ENCODE measurements around the gene UTP25.

The UTP25 gene

DNA sequence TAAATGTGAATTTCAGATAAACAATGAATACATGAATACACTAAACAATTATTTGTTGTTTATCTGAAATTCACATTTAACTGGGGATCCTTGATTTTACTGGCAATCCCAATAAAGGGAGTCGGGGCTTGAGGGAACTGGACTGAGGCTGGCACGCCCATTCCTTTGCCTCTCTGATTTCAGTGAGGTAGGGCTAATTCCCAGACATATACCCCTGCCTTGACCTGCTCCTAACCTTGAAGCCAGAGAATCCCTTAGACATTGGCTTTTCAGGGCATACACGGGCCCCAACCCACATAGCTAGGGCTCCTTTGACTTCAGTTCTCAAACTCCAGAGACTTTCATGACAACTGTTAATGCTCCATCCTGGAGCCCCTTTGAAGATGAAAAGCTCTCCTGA lies 10.8 kb upstream of the UTP25 start:
- DNase-seq (ENCODE audit: insufficient read length, low spot score) (no peak), FAIRE-seq (no peak)
- TF ChIP-seq, protein P1, sequence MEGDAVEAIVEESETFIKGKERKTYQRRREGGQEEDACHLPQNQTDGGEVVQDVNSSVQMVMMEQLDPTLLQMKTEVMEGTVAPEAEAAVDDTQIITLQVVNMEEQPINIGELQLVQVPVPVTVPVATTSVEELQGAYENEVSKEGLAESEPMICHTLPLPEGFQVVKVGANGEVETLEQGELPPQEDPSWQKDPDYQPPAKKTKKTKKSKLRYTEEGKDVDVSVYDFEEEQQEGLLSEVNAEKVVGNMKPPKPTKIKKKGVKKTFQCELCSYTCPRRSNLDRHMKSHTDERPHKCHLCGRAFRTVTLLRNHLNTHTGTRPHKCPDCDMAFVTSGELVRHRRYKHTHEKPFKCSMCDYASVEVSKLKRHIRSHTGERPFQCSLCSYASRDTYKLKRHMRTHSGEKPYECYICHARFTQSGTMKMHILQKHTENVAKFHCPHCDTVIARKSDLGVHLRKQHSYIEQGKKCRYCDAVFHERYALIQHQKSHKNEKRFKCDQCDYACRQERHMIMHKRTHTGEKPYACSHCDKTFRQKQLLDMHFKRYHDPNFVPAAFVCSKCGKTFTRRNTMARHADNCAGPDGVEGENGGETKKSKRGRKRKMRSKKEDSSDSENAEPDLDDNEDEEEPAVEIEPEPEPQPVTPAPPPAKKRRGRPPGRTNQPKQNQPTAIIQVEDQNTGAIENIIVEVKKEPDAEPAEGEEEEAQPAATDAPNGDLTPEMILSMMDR (IDR thresholded peaks at IDR 0.05; ENCODE audit: insufficient read depth, missing control alignments): no peak

DNA sequence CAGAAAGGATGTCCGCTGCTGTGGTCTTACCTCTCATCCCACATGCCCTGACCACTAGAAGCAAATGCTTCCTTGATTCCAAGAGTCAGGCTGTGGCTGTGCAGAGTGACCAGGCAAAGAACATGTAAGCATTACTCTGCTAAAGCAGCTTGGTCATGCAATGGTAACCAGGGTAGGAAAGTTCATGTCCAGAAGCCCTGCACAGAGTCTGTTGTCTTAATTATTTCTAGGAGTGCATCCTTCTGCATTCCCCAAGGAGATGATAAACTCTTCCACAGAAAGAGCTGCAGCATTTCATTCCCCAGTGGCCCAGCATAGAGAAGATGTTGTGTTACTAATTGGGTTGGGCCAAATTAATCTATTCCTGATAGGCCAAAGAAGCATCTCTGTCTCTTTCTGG lies 10.1 kb upstream of the UTP25 start:
- DNase-seq (ENCODE audit: insufficient read length, low spot score) (no peak), FAIRE-seq (no peak)
- TF ChIP-seq, protein P1 (IDR thresholded peaks at IDR 0.05; ENCODE audit: insufficient read depth, missing control alignments): no peak

DNA sequence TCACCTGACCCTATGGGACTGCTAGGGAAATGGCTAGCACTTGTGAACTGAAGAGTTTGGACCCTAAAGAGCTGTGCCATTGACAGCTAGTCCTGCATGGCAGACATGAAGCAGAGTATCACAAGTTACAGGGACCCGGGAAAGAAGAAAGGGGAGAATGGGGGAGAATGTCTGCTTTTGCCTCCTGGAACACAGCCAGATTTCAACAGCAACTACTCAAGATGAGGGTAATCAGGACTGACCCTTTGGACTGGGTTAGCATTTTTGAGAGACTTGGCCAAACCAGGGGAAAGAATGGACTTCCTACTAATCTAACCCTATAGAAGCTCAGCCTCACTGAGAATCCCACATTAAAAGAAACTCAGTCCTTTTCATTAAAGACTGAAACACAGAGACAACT lies 8.7 kb upstream of the UTP25 start:
- TF ChIP-seq, protein P1 (IDR thresholded peaks at IDR 0.05; ENCODE audit: insufficient read depth, missing control alignments): no peak
- DNase-seq (ENCODE audit: insufficient read length, low spot score): no peak
- no peak for FAIRE-seq

DNA sequence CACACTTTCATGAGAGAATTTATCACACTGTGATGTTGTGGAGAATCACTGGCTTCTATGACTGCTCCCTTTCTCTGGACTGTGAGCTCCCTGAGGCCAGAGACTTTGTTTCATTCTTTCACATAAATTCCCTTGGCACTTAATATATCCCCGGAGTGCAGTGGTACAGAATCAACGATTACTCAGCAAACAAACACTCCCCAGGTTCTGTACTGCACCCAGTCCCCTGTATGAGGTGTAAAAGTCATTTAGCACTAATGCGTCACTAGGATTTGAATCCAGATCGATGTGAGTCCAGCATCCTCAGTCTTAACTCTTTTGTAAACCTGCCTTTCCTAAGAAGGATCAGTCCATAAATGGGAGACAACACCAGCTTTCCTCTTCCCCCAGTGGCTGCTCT lies 6.8 kb upstream of the UTP25 start:
- TF ChIP-seq, protein P1 (IDR thresholded peaks at IDR 0.05; ENCODE audit: insufficient read depth, missing control alignments): no peak
- DNase-seq (ENCODE audit: insufficient read length, low spot score): no peak
- no peak for FAIRE-seq

DNA sequence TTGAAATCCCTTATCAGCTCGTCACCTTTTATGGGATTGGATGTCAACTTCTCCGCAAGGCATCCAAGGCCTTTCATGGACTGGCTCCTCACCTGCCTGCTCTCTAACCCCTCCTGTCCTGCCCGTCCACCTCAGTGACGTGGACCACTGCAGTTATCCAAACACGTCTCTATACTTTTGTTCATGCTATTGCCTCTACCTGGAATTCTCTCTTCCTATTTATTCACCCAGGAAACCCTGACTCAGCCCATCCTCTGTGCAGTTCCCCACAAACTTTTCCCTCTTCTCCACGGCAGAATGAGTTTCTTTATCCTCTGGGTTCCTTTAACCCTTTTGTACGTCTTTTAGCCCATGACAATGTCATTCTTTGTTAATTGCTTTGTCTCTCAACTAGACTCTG lies 5.1 kb upstream of the UTP25 start:
- DNase-seq (ENCODE audit: insufficient read length, low spot score) (no peak), FAIRE-seq (no peak)
- TF ChIP-seq, protein P1 (IDR thresholded peaks at IDR 0.05; ENCODE audit: insufficient read depth, missing control alignments): no peak

DNA sequence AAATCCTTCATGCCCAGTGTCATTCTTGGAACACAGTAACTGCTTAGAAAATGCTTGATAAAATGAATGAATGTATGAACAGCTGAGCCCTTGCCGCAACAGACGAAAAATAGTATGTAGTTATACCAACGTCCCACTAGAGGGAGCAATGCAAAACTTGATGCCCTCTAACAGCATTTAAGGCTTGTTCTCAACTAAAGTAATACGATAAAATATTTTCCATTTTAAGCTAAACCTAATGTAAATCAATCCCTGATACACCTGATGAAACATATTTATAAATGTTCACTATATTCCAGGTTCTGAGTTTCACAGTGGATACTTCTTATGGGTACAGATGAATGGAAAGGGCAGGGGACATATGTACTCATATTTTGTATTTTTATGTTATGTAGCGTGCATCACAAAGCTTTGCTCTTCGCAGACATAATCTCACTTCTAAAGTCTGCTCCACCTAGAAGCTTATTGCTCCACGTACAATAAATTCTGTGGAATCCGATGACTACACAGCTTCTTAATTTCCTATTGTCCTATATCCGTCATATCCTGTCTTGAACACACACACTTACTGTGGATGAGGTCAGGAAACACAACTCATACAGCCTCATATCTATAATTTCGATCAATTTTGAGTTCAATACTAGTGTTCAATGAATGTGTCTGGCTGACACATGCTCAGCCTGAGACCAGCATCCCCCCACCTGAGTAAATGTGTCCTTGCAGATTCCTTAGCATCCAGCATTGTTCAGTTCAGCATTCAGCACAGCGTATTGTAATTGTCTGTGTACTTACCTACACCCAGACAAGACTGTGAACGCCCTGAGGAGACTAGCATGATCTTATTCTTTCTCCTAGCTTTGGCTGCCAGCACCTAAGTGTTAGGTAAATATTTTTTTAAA lies 4.4 kb upstream of the UTP25 start:
- TF ChIP-seq, protein P1 (IDR thresholded peaks at IDR 0.05; ENCODE audit: insufficient read depth, missing control alignments): peak; percentile 80
- FAIRE-seq (peak; percentile 77), DNase-seq (ENCODE audit: insufficient read length, low spot score) (no peak)

All from D721Med (cell line).